CD4-positive, alpha-beta T cell treated with Interleukin-17A for 4 hours (primary cell): ENCODE data around the gene PSMB7.

Experiments used
- DNase-seq: peaks from one replicate; pipeline ENCODE4 v3.0.0-alpha.2; 2020; ENCODE audit warnings: mixed read lengths

Gene PSMB7

GRCh38 chr9:124355941-124356744 lies 59.1 kb downstream of the PSMB7 start:
- no peak for DNase-seq

GRCh38 chr9:124355039-124355940 lies 60.0 kb downstream of the PSMB7 start:
- DNase-seq, result no peak

- DNase-seq, result no peak
Observed at GRCh38 chr9:124354346-124355038, 60.8 kb downstream of the PSMB7 start.

GRCh38 chr9:124353811-124354274 lies 61.4 kb downstream of the PSMB7 start:
- no peak for DNase-seq

- no peak for DNase-seq
Observed at GRCh38 chr9:124353166-124353768, 62.0 kb downstream of the PSMB7 start.

GRCh38 chr9:124352616-124353015 lies 62.6 kb downstream of the PSMB7 start:
- no peak for DNase-seq

- no peak for DNase-seq
Observed at GRCh38 chr9:124351672-124352468, 63.4 kb downstream of the PSMB7 start.

- DNase-seq, result no peak
Observed at GRCh38 chr9:124350494-124351263, 64.6 kb downstream of the PSMB7 start.

- DNase-seq, result no peak
Observed at GRCh38 chr9:124349675-124350493, 65.4 kb downstream of the PSMB7 start.

- DNase-seq, result no peak
Observed at GRCh38 chr9:124349267-124349666, 66.0 kb downstream of the PSMB7 start.

GRCh38 chr9:124348831-124349230 lies 66.4 kb downstream of the PSMB7 start:
- no peak for DNase-seq

GRCh38 chr9:124348363-124348762 lies 66.9 kb downstream of the PSMB7 start:
- DNase-seq, result no peak

GRCh38 chr9:124347968-124348358 lies 67.3 kb downstream of the PSMB7 start:
- no peak for DNase-seq

GRCh38 chr9:124347206-124347967 lies 67.9 kb downstream of the PSMB7 start:
- DNase-seq, result no peak

- DNase-seq, result no peak
Observed at GRCh38 chr9:124346347-124347163, 68.7 kb downstream of the PSMB7 start.

GRCh38 chr9:124345751-124346281 lies 69.4 kb downstream of the PSMB7 start:
- DNase-seq, result no peak

- no peak for DNase-seq
Observed at GRCh38 chr9:124345063-124345462, 70.2 kb downstream of the PSMB7 start.
